ENCODE data around the gene SLC10A7.

The SLC10A7 gene

DNA sequence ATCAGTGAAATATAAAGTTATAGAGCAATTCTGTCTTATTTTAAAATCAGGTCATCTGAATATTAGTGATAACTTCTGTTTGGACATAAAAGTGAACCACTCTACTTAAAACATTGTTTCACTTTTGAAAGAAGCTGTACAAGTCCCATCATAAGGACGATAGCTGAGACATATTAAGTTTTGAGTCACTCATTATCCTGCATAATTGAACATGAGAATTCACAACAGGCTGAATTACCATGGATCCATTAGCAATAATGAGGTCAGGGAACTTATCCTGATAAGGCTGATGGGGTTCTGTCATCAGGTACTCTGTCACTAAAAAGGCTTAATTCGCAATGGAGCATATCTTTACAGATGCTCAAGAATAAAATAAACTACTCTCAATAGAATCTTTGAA lies 227.0 kb downstream of the SLC10A7 start:
- no peak for TF ChIP-seq ZC3H10 (CRISPR knock-in tag; IDR thresholded peaks at IDR 0.05)
- TF ChIP-seq ISL1 (CRISPR knock-in tag; IDR thresholded peaks at IDR 0.05), result peak; percentile 71
- no peak for TF ChIP-seq BACH2 (CRISPR knock-in tag; IDR thresholded peaks at IDR 0.05; ENCODE audit: borderline replicate concordance)
- no peak for ATAC-seq

DNA sequence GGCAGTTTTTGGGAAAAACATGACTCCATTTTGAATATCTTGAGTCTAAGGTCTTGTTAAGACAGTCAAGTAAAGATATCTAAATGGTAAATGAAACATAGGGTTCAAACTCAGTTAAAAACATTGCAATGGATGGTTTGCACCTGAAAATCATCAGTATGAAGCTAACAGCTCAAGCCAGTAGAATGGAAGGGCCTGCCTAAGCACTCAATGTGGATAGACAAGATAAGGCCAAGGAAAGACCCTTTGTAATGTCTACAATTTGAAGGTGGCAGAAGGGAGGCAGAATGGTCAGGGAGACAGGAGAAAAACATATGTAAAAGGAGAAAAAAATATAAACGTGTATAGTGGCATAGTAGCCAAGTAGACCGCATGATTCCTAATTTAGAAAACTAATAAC lies 229.2 kb downstream of the SLC10A7 start:
- TF ChIP-seq, protein P1, sequence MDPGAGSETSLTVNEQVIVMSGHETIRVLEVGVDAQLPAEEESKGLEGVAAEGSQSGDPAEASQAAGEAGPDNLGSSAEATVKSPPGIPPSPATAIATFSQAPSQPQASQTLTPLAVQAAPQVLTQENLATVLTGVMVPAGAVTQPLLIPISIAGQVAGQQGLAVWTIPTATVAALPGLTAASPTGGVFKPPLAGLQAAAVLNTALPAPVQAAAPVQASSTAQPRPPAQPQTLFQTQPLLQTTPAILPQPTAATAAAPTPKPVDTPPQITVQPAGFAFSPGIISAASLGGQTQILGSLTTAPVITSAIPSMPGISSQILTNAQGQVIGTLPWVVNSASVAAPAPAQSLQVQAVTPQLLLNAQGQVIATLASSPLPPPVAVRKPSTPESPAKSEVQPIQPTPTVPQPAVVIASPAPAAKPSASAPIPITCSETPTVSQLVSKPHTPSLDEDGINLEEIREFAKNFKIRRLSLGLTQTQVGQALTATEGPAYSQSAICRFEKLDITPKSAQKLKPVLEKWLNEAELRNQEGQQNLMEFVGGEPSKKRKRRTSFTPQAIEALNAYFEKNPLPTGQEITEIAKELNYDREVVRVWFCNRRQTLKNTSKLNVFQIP (CRISPR knock-in tag; IDR thresholded peaks at IDR 0.05; ENCODE audit: borderline replicate concordance, low read depth), result no peak
- no peak for TF ChIP-seq TOX (CRISPR knock-in tag; IDR thresholded peaks at IDR 0.05; ENCODE audit: borderline replicate concordance)
- TF ChIP-seq, protein P2, sequence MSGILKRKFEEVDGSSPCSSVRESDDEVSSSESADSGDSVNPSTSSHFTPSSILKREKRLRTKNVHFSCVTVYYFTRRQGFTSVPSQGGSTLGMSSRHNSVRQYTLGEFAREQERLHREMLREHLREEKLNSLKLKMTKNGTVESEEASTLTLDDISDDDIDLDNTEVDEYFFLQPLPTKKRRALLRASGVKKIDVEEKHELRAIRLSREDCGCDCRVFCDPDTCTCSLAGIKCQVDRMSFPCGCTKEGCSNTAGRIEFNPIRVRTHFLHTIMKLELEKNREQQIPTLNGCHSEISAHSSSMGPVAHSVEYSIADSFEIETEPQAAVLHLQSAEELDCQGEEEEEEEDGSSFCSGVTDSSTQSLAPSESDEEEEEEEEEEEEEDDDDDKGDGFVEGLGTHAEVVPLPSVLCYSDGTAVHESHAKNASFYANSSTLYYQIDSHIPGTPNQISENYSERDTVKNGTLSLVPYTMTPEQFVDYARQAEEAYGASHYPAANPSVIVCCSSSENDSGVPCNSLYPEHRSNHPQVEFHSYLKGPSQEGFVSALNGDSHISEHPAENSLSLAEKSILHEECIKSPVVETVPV (CRISPR knock-in tag; IDR thresholded peaks at IDR 0.05), result no peak
- no peak for TF ChIP-seq CSDC2 (CRISPR knock-in tag; IDR thresholded peaks at IDR 0.05)
- no peak for TF ChIP-seq ZFP3 (CRISPR knock-in tag; IDR thresholded peaks at IDR 0.05)
- TF ChIP-seq ISL1 (CRISPR knock-in tag; IDR thresholded peaks at IDR 0.05), result no peak
- TF ChIP-seq RARB (CRISPR knock-in tag; IDR thresholded peaks at IDR 0.05), result no peak
- no peak for TF ChIP-seq OSR1 (CRISPR knock-in tag; IDR thresholded peaks at IDR 0.05)
- TF ChIP-seq SNAI2 (CRISPR knock-in tag; IDR thresholded peaks at IDR 0.05), result no peak
- no peak for TF ChIP-seq GLIS3 (CRISPR knock-in tag; IDR thresholded peaks at IDR 0.05)
- TF ChIP-seq, protein P3, sequence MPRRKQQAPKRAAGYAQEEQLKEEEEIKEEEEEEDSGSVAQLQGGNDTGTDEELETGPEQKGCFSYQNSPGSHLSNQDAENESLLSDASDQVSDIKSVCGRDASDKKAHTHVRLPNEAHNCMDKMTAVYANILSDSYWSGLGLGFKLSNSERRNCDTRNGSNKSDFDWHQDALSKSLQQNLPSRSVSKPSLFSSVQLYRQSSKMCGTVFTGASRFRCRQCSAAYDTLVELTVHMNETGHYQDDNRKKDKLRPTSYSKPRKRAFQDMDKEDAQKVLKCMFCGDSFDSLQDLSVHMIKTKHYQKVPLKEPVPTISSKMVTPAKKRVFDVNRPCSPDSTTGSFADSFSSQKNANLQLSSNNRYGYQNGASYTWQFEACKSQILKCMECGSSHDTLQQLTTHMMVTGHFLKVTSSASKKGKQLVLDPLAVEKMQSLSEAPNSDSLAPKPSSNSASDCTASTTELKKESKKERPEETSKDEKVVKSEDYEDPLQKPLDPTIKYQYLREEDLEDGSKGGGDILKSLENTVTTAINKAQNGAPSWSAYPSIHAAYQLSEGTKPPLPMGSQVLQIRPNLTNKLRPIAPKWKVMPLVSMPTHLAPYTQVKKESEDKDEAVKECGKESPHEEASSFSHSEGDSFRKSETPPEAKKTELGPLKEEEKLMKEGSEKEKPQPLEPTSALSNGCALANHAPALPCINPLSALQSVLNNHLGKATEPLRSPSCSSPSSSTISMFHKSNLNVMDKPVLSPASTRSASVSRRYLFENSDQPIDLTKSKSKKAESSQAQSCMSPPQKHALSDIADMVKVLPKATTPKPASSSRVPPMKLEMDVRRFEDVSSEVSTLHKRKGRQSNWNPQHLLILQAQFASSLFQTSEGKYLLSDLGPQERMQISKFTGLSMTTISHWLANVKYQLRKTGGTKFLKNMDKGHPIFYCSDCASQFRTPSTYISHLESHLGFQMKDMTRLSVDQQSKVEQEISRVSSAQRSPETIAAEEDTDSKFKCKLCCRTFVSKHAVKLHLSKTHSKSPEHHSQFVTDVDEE (CRISPR knock-in tag; IDR thresholded peaks at IDR 0.05), result no peak
- no peak for ATAC-seq

DNA sequence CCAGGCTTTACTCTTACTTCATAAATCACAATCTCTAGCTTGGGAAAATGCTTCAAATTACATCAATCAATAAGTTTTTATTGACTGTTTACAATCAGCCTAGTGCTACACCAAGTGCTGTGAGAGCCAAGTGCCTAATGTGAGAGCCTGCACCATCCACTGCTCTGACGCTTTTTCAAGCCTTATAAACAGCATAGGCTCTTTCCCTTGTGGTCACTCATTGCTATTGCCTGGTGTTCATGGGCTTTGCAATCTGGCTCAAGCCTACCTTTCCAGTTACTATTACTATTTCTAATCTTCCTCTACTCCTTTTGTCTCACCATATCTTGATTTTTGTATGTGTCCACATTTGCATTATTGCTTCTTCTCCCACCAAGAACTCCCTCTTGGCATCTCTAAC lies 230.4 kb downstream of the SLC10A7 start:
- ATAC-seq, result no peak
- TF ChIP-seq, protein P3 (CRISPR knock-in tag; IDR thresholded peaks at IDR 0.05), result no peak
- TF ChIP-seq ESRRG (CRISPR knock-in tag; IDR thresholded peaks at IDR 0.05) (no peak), ZFP30 (CRISPR knock-in tag; IDR thresholded peaks at IDR 0.05) (no peak)

DNA sequence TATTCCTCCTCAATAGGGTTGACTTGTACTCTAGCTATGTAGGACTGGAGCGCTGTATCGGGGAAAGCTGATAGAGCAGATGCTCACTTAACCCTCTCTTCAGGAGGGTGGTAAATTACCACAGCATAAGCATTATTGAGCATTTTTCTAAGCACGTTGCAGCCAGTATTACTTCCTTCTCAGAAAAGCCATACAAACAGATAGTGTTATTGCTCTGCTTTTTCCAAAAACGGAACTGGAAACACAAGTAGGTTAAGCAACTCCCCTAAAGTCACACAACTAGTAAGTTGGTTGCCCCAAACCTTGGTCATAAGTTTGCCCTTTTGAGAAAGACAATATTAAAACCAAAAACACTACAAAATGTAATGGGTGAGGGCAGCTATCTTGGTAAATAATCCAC lies 233.5 kb downstream of the SLC10A7 start:
- no peak for ATAC-seq
- TF ChIP-seq ESRRG (CRISPR knock-in tag; IDR thresholded peaks at IDR 0.05), result no peak
- no peak for TF ChIP-seq SNAI2 (CRISPR knock-in tag; IDR thresholded peaks at IDR 0.05)
- no peak for TF ChIP-seq ZNF8 (CRISPR knock-in tag; IDR thresholded peaks at IDR 0.05)
- TF ChIP-seq ZNF565 (CRISPR knock-in tag; conservative IDR thresholded peaks at IDR 0.05; ENCODE audit: low read depth), result no peak
- no peak for TF ChIP-seq TCF4 (CRISPR knock-in tag; IDR thresholded peaks at IDR 0.05; ENCODE audit: borderline replicate concordance)
- no peak for TF ChIP-seq OSR1 (CRISPR knock-in tag; IDR thresholded peaks at IDR 0.05)
- TF ChIP-seq ZFP3 (CRISPR knock-in tag; IDR thresholded peaks at IDR 0.05), result no peak
- TF ChIP-seq ZNF70 (CRISPR knock-in tag; IDR thresholded peaks at IDR 0.05), result no peak
- TF ChIP-seq, protein P4, sequence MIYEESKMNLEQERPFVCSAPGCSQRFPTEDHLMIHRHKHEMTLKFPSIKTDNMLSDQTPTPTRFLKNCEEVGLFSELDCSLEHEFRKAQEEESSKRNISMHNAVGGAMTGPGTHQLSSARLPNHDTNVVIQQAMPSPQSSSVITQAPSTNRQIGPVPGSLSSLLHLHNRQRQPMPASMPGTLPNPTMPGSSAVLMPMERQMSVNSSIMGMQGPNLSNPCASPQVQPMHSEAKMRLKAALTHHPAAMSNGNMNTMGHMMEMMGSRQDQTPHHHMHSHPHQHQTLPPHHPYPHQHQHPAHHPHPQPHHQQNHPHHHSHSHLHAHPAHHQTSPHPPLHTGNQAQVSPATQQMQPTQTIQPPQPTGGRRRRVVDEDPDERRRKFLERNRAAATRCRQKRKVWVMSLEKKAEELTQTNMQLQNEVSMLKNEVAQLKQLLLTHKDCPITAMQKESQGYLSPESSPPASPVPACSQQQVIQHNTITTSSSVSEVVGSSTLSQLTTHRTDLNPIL (CRISPR knock-in tag; IDR thresholded peaks at IDR 0.05; ENCODE audit: low read depth), result no peak
- TF ChIP-seq BACH2 (CRISPR knock-in tag; IDR thresholded peaks at IDR 0.05; ENCODE audit: borderline replicate concordance), result no peak
- no peak for TF ChIP-seq PPARA (CRISPR knock-in tag; IDR thresholded peaks at IDR 0.05; ENCODE audit: borderline replicate concordance)
- TF ChIP-seq, protein P3 (CRISPR knock-in tag; IDR thresholded peaks at IDR 0.05), result no peak
- no peak for TF ChIP-seq ZFP30 (CRISPR knock-in tag; IDR thresholded peaks at IDR 0.05)
- TF ChIP-seq TOX (CRISPR knock-in tag; IDR thresholded peaks at IDR 0.05; ENCODE audit: borderline replicate concordance), result no peak
- TF ChIP-seq, protein P2 (CRISPR knock-in tag; IDR thresholded peaks at IDR 0.05), result no peak
- no peak for TF ChIP-seq CSDC2 (CRISPR knock-in tag; IDR thresholded peaks at IDR 0.05)
- no peak for TF ChIP-seq GLIS3 (CRISPR knock-in tag; IDR thresholded peaks at IDR 0.05)
